K562 (cell line): ENCODE data around the gene NQO2. TPM values are rescaled to one million over a fixed set of nuclear protein-coding genes. Genes with fewer than 3 reads are reported as not detected.

Source experiments
- C11orf30 ChIP-seq: fragments of 450-650 bp; IDR thresholded peaks from 2 replicates; pipeline ENCODE4 v1.6.1; 2016; ENCODE audit warnings: low read depth, mild to moderate bottlenecking
- DMBX1 ChIP-seq: fragments of 250-450 bp; sonication (Bioruptor Pico); IDR thresholded peaks from 2 replicates; pipeline ENCODE4 v1.8.0; 2022; ENCODE audit warnings: inconsistent platforms, mild to moderate bottlenecking, moderate library complexity, borderline replicate concordance
- EGR1 ChIP-seq: fragments of 450-650 bp; conservative IDR thresholded peaks from 2 replicates; pipeline ENCODE4 v1.6.1; 2017; ENCODE audit warnings: mild to moderate bottlenecking
- FOXA1 ChIP-seq: fragments of 450-650 bp; IDR thresholded peaks from 2 replicates; pipeline ENCODE4 v1.6.1; 2016; ENCODE audit warnings: mild to moderate bottlenecking, borderline replicate concordance
- HEY1 ChIP-seq: fragments of 250-450 bp; sonication (Bioruptor Pico); IDR thresholded peaks from 2 replicates; pipeline ENCODE4 v1.5.0; 2020; ENCODE audit warnings: mild to moderate bottlenecking, moderate library complexity, borderline replicate concordance
- HOMEZ ChIP-seq: fragments of 250-450 bp; sonication (Bioruptor Pico); IDR thresholded peaks from 2 replicates; pipeline ENCODE4 v1.4.0; 2020; ENCODE audit warnings: mild to moderate bottlenecking, moderate library complexity
- MCM3 ChIP-seq: fragments of 450-650 bp; IDR thresholded peaks from 2 replicates; pipeline ENCODE4 v1.6.1; 2016
- PURB ChIP-seq: sonication (generic); formaldehyde crosslinking; IDR thresholded peaks from 2 replicates; pipeline ENCODE4 v1.9.0; 2021; ENCODE audit warnings: low read depth, mild to moderate bottlenecking, missing genetic modification reagents
- SRSF7 ChIP-seq: fragments of 200-400 bp; formaldehyde crosslinking; optimal IDR thresholded peaks from 2 replicates; pipeline ENCODE3; 2017; ENCODE audit warnings: mild to moderate bottlenecking, low read depth, low read length
- TCF15 ChIP-seq: fragments of 250-450 bp; sonication (Bioruptor Pico); IDR thresholded peaks from 2 replicates; pipeline ENCODE4 v1.8.0; 2022; ENCODE audit warnings: moderate library complexity, mild to moderate bottlenecking, inconsistent platforms
- ZKSCAN3 ChIP-seq: fragments of 250-450 bp; sonication (Bioruptor Pico); IDR thresholded peaks from 2 replicates; pipeline ENCODE4 v1.4.0; 2020
- ZNF444 ChIP-seq: fragments of 250-450 bp; sonication (Bioruptor Pico); IDR thresholded peaks from 2 replicates; pipeline ENCODE4 v1.4.0; 2020; ENCODE audit warnings: mild to moderate bottlenecking, moderate library complexity
- ZNF586 ChIP-seq: fragments of 450-650 bp; formaldehyde crosslinking; conservative IDR thresholded peaks from 2 replicates; pipeline ENCODE4 v1.4.0; 2020; ENCODE audit warnings: mild to moderate bottlenecking, moderate library complexity
- polyA plus RNA-seq, 8 experiments: library from polyadenylated mRNA; depleted of rRNA in 4 of 8; stranded (reverse) in 5 of 8; unstranded in 3 of 8; fragments of >200 nt; fragmentation: Nextera tagmentation in 2 of 8; fragmentation: Illumina TruSeq in 1 of 8; extraction: Ambion mirVana in 2 of 8; extraction: Trizol in 1 of 8; gene quantifications; 2 replicates each; pipeline versions ENCODE4 v1.2.1 to v1.2.3, GENCODE V29; 2011 to 2014; ENCODE audit warnings: inconsistent platforms in 1 of 8, missing spikeins in 1 of 8
- total RNA-seq, 7 experiments: library from RNA; depleted of rRNA in 6 of 7; stranded (reverse); fragments of >200 nt in 6 of 7; fragmentation: Illumina TruSeq in 2 of 7; extraction: Trizol in 2 of 7; gene quantifications; 2 replicates each; pipeline versions ENCODE4 v1.2.1 to v1.2.3, GENCODE V29; 2011 to 2021; ENCODE audit warnings: low replicate concordance in 1 of 7
- TF ChIP-seq, protein P1 (sequence below): fragments of 200-800 bp; sonication (Bioruptor generic); IDR thresholded peaks from 2 replicates; pipeline ENCODE4 v1.6.1; 2017; ENCODE audit warnings: missing genetic modification characterization, missing compliant biosample characterization
- TF ChIP-seq, protein P2 (sequence below): fragments of 250-450 bp; sonication (Bioruptor Pico); IDR thresholded peaks from 2 replicates; pipeline ENCODE4 v1.4.0; 2020; ENCODE audit warnings: mild to moderate bottlenecking, moderate library complexity, borderline replicate concordance
- TF ChIP-seq, protein P3 (sequence below), 2 experiments: fragments of 450-650 bp; IDR thresholded peaks; 2 replicates each; pipeline ENCODE4 v1.6.1; 2016
- TF ChIP-seq, protein P4 (sequence below), 2 experiments: fragments of 200-800 bp in 1 of 2; sonication (Bioruptor generic) in 1 of 2; sonication (generic) in 1 of 2; formaldehyde crosslinking in 1 of 2; IDR thresholded peaks in 1 of 2; conservative IDR thresholded peaks in 1 of 2; 2 replicates each; pipeline versions ENCODE4 v1.5.0 to v1.6.1; 2016 to 2020; ENCODE audit warnings: missing compliant biosample characterization in 1 of 2, missing genetic modification characterization in 1 of 2, missing genetic modification reagents in 1 of 2

NQO2 gene
- total and polyA plus RNA-seq, 9 of the 15 experiments (the other 6 are each of a cell fraction or from before 2014, with no cell fraction given) = 54.6 to 214 (median 116) TPM

DNA sequence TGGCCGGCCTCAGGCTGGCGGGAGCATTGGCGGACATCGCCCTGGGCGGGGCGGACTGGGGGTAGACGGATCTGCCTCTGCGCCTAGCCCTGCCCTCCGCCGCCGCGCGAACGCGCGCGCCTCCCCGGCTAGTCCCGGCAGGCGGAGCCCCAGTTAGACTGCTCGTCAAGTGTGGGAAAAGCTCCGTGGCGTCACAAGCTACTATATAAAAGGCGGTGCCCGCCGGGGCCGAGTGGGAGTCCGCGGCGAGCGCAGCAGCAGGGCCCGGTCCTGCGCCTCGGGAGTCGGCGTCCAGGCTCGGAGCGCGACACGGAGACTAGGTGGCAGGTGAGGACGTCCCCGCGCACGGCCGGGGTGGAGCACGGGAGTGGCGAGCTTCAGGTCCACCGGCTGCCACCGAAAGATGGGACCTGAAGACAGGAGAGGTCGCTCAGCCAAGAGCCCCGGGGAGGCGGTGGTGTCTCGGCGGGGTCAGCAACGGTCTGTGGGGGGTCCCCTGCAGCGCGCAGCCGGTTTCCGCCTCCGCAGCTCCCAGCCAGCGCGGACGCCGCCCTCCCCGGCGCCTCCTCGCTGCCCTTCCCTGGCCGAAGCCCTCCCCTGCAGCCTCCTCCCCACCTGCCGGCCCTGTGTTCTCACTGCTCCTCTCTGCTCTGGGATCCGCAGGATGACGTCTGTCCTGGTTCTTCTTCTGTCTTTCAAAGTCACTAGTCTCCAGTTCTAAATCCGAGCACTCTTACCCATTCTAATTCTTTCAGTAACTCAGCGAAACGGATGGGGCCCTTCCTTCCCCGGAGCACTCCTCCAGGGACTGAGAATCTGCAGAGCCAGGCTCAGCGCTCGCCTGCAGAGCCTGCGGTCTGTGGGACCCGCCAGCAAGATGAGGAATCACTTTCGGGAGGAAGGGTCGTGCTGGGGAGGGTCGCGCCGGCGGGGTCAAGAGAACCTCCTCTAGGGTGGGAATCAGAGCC, 64.3 kb downstream of the NQO2 start (continued):
- no peak for TF ChIP-seq C11orf30
- TF ChIP-seq, protein P1, sequence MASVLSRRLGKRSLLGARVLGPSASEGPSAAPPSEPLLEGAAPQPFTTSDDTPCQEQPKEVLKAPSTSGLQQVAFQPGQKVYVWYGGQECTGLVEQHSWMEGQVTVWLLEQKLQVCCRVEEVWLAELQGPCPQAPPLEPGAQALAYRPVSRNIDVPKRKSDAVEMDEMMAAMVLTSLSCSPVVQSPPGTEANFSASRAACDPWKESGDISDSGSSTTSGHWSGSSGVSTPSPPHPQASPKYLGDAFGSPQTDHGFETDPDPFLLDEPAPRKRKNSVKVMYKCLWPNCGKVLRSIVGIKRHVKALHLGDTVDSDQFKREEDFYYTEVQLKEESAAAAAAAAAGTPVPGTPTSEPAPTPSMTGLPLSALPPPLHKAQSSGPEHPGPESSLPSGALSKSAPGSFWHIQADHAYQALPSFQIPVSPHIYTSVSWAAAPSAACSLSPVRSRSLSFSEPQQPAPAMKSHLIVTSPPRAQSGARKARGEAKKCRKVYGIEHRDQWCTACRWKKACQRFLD = no peak
- no peak for TF ChIP-seq PURB (CRISPR knock-in tag)
- TF ChIP-seq HEY1 (CRISPR knock-in tag) = no peak
- no peak for TF ChIP-seq HOMEZ (CRISPR knock-in tag)
- TF ChIP-seq EGR1 = peak; percentile 85
- TF ChIP-seq ZNF586 (CRISPR knock-in tag) = no peak
- no peak for TF ChIP-seq DMBX1 (CRISPR knock-in tag)
- TF ChIP-seq MCM3 = no peak
- no peak for TF ChIP-seq SRSF7
- TF ChIP-seq, protein P2, sequence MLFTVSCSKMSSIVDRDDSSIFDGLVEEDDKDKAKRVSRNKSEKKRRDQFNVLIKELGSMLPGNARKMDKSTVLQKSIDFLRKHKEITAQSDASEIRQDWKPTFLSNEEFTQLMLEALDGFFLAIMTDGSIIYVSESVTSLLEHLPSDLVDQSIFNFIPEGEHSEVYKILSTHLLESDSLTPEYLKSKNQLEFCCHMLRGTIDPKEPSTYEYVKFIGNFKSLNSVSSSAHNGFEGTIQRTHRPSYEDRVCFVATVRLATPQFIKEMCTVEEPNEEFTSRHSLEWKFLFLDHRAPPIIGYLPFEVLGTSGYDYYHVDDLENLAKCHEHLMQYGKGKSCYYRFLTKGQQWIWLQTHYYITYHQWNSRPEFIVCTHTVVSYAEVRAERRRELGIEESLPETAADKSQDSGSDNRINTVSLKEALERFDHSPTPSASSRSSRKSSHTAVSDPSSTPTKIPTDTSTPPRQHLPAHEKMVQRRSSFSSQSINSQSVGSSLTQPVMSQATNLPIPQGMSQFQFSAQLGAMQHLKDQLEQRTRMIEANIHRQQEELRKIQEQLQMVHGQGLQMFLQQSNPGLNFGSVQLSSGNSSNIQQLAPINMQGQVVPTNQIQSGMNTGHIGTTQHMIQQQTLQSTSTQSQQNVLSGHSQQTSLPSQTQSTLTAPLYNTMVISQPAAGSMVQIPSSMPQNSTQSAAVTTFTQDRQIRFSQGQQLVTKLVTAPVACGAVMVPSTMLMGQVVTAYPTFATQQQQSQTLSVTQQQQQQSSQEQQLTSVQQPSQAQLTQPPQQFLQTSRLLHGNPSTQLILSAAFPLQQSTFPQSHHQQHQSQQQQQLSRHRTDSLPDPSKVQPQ (CRISPR knock-in tag) = no peak
- no peak for TF ChIP-seq ZNF444 (CRISPR knock-in tag)
- no peak for TF ChIP-seq TCF15 (CRISPR knock-in tag)
- no peak for TF ChIP-seq FOXA1
- TF ChIP-seq, protein P3, sequence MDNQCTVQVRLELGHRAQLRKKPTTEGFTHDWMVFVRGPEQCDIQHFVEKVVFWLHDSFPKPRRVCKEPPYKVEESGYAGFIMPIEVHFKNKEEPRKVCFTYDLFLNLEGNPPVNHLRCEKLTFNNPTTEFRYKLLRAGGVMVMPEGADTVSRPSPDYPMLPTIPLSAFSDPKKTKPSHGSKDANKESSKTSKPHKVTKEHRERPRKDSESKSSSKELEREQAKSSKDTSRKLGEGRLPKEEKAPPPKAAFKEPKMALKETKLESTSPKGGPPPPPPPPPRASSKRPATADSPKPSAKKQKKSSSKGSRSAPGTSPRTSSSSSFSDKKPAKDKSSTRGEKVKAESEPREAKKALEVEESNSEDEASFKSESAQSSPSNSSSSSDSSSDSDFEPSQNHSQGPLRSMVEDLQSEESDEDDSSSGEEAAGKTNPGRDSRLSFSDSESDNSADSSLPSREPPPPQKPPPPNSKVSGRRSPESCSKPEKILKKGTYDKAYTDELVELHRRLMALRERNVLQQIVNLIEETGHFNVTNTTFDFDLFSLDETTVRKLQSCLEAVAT (IDR thresholded peaks at IDR 0.05) = peak; percentile 5 to 96; a peak in 2 of 4 replicates
- no peak for TF ChIP-seq ZKSCAN3 (CRISPR knock-in tag)
- TF ChIP-seq, protein P4, sequence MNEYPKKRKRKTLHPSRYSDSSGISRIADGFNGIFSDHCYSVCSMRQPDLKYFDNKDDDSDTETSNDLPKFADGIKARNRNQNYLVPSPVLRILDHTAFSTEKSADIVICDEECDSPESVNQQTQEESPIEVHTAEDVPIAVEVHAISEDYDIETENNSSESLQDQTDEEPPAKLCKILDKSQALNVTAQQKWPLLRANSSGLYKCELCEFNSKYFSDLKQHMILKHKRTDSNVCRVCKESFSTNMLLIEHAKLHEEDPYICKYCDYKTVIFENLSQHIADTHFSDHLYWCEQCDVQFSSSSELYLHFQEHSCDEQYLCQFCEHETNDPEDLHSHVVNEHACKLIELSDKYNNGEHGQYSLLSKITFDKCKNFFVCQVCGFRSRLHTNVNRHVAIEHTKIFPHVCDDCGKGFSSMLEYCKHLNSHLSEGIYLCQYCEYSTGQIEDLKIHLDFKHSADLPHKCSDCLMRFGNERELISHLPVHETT (CRISPR knock-in tag; conservative IDR thresholded peaks at IDR 0.05 in 1 of 2, IDR thresholded peaks at IDR 0.05 in 1 of 2) = no peak; a peak in 1 of 4 replicates
